ENCODE results near the gene HMGB1.
A peak's percentile ranks its signal among the peaks of the same experiment; 100 is the strongest.

The HMGB1 gene

GRCh38 chr13:30429235-30429634 is 36.5 kb downstream of the HMGB1 start:
- no peak for DNase-seq

- DNase-seq = no peak
These were observed 41.8 kb downstream of the HMGB1 start for GRCh38 chr13:30423891-30424290.

- DNase-seq = peak; percentile 33 to 50 (median 42)
These were observed 43.5 kb downstream of the HMGB1 start, which contains the start of gene UBE2L5 for GRCh38 chr13:30422054-30422839. UBE2L5 (plus strand) TSS chr13:30422493; CDS start chr13:30427991, 5,498 bp downstream.

- peak in 2 of 4 experiments; percentile 4 to 10 for DNase-seq
These were observed 44.4 kb downstream of the HMGB1 start for GRCh38 chr13:30421093-30422053.

GRCh38 chr13:30418717-30419459 is 46.8 kb downstream of the HMGB1 start:
- no peak for DNase-seq

GRCh38 chr13:30418075-30418716 is 47.5 kb downstream of the HMGB1 start:
- no peak for DNase-seq

GRCh38 chr13:30416471-30416870 is 49.3 kb downstream of the HMGB1 start:
- no peak for DNase-seq

- no peak for DNase-seq
These were observed 50.2 kb downstream of the HMGB1 start for GRCh38 chr13:30415430-30416030.

- DNase-seq = no peak
These were observed 51.9 kb downstream of the HMGB1 start for GRCh38 chr13:30413842-30414241.

GRCh38 chr13:30412346-30412745 is 53.4 kb downstream of the HMGB1 start:
- no peak for DNase-seq

GRCh38 chr13:30410705-30411125 is 55.0 kb downstream of the HMGB1 start:
- no peak for DNase-seq

- no peak for DNase-seq
These were observed 55.6 kb downstream of the HMGB1 start for GRCh38 chr13:30409886-30410704.

- DNase-seq = peak; percentile 77 to 88 (median 82)
These were observed 57.2 kb downstream of the HMGB1 start for GRCh38 chr13:30408319-30409101.

- no peak for DNase-seq
These were observed 58.8 kb downstream of the HMGB1 start for GRCh38 chr13:30406779-30407416.
